A549 (cell line): ENCODE measurements around the gene TOMM40L.

Experiments used
- CBX2 ChIP-seq: fragments of 200-600 bp; sonication (generic); IDR thresholded peaks from 2 replicates; pipeline ENCODE4 v1.6.1; 2016; ENCODE audit warnings: low read depth, mild to moderate bottlenecking, borderline replicate concordance
- CTCF ChIP-seq: fragments of >200 bp; sonication (Bioruptor Twin); formaldehyde crosslinking; IDR thresholded peaks from 3 replicates; pipeline ENCODE4 v1.5.1; 2016
- ESRRA ChIP-seq: fragments of 150-350 bp; IDR thresholded peaks from 2 replicates; pipeline ENCODE4 v1.6.1; 2014; ENCODE audit warnings: mild to moderate bottlenecking, low read length, borderline replicate concordance
- JUN ChIP-seq, 2 experiments: fragments of >200 bp; sonication (Bioruptor Twin); formaldehyde crosslinking; IDR thresholded peaks; 2 replicates in 1 of 2; 3 replicates in 1 of 2; pipeline ENCODE4 v1.6.1; 2016 to 2017
- JUNB ChIP-seq: fragments of >200 bp; sonication (Bioruptor Twin); formaldehyde crosslinking; IDR thresholded peaks from 2 replicates; pipeline ENCODE4 v1.6.1; 2016
- KDM1A ChIP-seq: fragments of 200-600 bp; sonication (generic); IDR thresholded peaks from 2 replicates; pipeline ENCODE4 v1.6.1; 2016; ENCODE audit warnings: low read depth, mild to moderate bottlenecking
- MAFK ChIP-seq: fragments of 450-650 bp; IDR thresholded peaks from 2 replicates; pipeline ENCODE4 v1.6.1; 2014; ENCODE audit not compliant: partially characterized antibody
- MAX ChIP-seq: IDR thresholded peaks from 2 replicates; pipeline ENCODE4 v1.6.1; 2012
- MYC ChIP-seq: IDR thresholded peaks from 2 replicates; pipeline ENCODE4 v1.6.1; 2012; ENCODE audit warnings: mild to moderate bottlenecking, inconsistent platforms, low read length, improper control_type of control experiment, borderline replicate concordance
- POLR2A ChIP-seq: IDR thresholded peaks from 2 replicates; pipeline ENCODE4 v1.6.1; 2012; ENCODE audit warnings: mild to moderate bottlenecking, low read length
- REST ChIP-seq: fragments of 200-600 bp; sonication (generic); IDR thresholded peaks from 2 replicates; pipeline ENCODE4 v1.6.1; 2016; ENCODE audit warnings: antibody characterized with exemption, mild to moderate bottlenecking, moderate library complexity
- RFX5 ChIP-seq: fragments of 450-650 bp; IDR thresholded peaks from 2 replicates; pipeline ENCODE4 v1.7.1; 2014; ENCODE audit warnings: antibody characterized with exemption, mild to moderate bottlenecking, moderate library complexity
- ZC3H11A ChIP-seq: fragments of 450-650 bp; IDR thresholded peaks from 2 replicates; pipeline ENCODE4 v1.6.1; 2014; ENCODE audit warnings: antibody characterized with exemption, mild to moderate bottlenecking

GRCh38 chr1:161258439-161259344, 32.8 kb downstream of the TOMM40L start, which contains the start of gene PCP4L1:
- TF ChIP-seq CTCF (no peak), POLR2A (no peak), ESRRA (no peak), RFX5 (no peak), MAX (0 out of 2 replicates have a peak, but pooled peaks have one; percentile 12), REST (no peak), JUN (IDR thresholded peaks at IDR 0.05) (no peak), ZC3H11A (no peak), JUNB (no peak), MYC (no peak), KDM1A (no peak), MAFK (no peak), CBX2 (no peak)
